ENCODE results near the gene SMYD3.

DNA sequence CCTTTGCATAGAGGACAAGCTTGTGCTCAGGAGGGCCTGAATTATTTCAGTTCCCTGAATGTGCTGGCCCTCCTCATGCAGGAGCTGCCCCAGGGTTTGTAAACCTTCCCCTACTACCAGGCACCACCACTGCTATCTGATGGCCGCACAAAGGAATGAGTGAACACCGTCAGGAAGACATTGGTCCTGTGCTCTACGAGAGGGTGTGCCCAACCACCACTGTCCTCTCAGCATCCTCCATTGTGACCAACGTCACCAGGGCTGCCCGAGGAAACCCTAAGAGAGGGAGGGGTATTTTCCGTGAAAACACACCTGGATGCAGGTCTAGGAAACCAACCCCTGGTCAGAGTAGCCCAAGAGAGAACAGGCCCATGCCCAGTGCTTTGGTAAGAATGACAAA lies 694.8 kb downstream of the SMYD3 start:
- TF ChIP-seq, protein P1, sequence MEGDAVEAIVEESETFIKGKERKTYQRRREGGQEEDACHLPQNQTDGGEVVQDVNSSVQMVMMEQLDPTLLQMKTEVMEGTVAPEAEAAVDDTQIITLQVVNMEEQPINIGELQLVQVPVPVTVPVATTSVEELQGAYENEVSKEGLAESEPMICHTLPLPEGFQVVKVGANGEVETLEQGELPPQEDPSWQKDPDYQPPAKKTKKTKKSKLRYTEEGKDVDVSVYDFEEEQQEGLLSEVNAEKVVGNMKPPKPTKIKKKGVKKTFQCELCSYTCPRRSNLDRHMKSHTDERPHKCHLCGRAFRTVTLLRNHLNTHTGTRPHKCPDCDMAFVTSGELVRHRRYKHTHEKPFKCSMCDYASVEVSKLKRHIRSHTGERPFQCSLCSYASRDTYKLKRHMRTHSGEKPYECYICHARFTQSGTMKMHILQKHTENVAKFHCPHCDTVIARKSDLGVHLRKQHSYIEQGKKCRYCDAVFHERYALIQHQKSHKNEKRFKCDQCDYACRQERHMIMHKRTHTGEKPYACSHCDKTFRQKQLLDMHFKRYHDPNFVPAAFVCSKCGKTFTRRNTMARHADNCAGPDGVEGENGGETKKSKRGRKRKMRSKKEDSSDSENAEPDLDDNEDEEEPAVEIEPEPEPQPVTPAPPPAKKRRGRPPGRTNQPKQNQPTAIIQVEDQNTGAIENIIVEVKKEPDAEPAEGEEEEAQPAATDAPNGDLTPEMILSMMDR (IDR thresholded peaks at IDR 0.05; ENCODE audit: insufficient read depth, low read depth, low read length): no peak
- no peak for TF ChIP-seq EZH2 (IDR thresholded peaks at IDR 0.05; ENCODE audit: insufficient read depth, low read length)

All from astrocyte (in vitro differentiated cells and primary cell).